Right atrium auricular region (tissue), 2 donors: ENCODE data around the gene HOXA7. TPM values are rescaled to one million over a fixed set of nuclear protein-coding genes. Genes with fewer than 3 reads are reported as not detected.

Experiments used
- DNase-seq: peaks from one replicate; pipeline ENCODE4 v3.0.0-alpha.2; 2019; ENCODE audit warnings: low spot score
- H3K27ac ChIP-seq, 2 donors: fragments of 200-600 bp; sonication (generic); 1 replicate in 1 of 2; 2 replicates in 1 of 2; pipeline ENCODE4 v1.5.1; 2016 to 2019
- H3K27me3 ChIP-seq, 2 donors: fragments of 200-600 bp; sonication (generic); one replicate each; pipeline versions ENCODE4 v1.5.1 to v1.6.0; 2017 to 2019
- H3K36me3 ChIP-seq: fragments of 200-600 bp; sonication (generic); one replicate; pipeline ENCODE4 v1.5.1; 2016
- H3K4me1 ChIP-seq, 2 donors: fragments of 200-600 bp; sonication (generic); one replicate each; pipeline versions ENCODE4 v1.5.1 to v1.6.0; 2017 to 2019
- H3K4me3 ChIP-seq, 2 donors: fragments of 200-600 bp; sonication (generic); 1 replicate in 1 of 2; 2 replicates in 1 of 2; pipeline ENCODE4 v1.5.1; 2017 to 2019; ENCODE audit warnings: mild to moderate bottlenecking in 1 of 2, moderate library complexity in 1 of 2
- H3K9me3 ChIP-seq, 2 donors: fragments of 200-600 bp; sonication (generic); one replicate each; pipeline ENCODE4 v1.5.1; 2019
- total RNA-seq, 2 donors: library from RNA; depleted of rRNA; stranded (reverse); fragments of >200 nt; gene quantifications; one replicate each; pipeline ENCODE4 v1.1.0, GENCODE V29; 2016
- TF ChIP-seq, protein P1 (sequence below), 2 donors: fragments of 200-600 bp; sonication (generic); IDR thresholded peaks; one replicate each; pipeline ENCODE4 v1.5.1; 2019; ENCODE audit warnings: antibody characterized with exemption in 2 of 2

The HOXA7 gene
- total RNA-seq, 2 donors from 2014 or later, result not detected

GRCh38 chr7:27169658-27170425, 13.4 kb upstream of the HOXA7 start:
- H3K27ac ChIP-seq, result no peak overlapping the region
- H3K27me3 ChIP-seq, result peaks cover 88 to 90% of the 10 kb centered on the region in 2 donors
- H3K4me3 ChIP-seq, result no peak overlapping the region
- TF ChIP-seq, protein P1, sequence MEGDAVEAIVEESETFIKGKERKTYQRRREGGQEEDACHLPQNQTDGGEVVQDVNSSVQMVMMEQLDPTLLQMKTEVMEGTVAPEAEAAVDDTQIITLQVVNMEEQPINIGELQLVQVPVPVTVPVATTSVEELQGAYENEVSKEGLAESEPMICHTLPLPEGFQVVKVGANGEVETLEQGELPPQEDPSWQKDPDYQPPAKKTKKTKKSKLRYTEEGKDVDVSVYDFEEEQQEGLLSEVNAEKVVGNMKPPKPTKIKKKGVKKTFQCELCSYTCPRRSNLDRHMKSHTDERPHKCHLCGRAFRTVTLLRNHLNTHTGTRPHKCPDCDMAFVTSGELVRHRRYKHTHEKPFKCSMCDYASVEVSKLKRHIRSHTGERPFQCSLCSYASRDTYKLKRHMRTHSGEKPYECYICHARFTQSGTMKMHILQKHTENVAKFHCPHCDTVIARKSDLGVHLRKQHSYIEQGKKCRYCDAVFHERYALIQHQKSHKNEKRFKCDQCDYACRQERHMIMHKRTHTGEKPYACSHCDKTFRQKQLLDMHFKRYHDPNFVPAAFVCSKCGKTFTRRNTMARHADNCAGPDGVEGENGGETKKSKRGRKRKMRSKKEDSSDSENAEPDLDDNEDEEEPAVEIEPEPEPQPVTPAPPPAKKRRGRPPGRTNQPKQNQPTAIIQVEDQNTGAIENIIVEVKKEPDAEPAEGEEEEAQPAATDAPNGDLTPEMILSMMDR (IDR thresholded peaks at IDR 0.05), result no peak
- no peaks in the 10 kb centered on the region for H3K36me3 ChIP-seq
- no peaks in the 10 kb centered on the region for H3K9me3 ChIP-seq
- peaks cover 0 to 56% of the 10 kb centered on the region in 2 donors for H3K4me1 ChIP-seq
- no peak for DNase-seq

DNA sequence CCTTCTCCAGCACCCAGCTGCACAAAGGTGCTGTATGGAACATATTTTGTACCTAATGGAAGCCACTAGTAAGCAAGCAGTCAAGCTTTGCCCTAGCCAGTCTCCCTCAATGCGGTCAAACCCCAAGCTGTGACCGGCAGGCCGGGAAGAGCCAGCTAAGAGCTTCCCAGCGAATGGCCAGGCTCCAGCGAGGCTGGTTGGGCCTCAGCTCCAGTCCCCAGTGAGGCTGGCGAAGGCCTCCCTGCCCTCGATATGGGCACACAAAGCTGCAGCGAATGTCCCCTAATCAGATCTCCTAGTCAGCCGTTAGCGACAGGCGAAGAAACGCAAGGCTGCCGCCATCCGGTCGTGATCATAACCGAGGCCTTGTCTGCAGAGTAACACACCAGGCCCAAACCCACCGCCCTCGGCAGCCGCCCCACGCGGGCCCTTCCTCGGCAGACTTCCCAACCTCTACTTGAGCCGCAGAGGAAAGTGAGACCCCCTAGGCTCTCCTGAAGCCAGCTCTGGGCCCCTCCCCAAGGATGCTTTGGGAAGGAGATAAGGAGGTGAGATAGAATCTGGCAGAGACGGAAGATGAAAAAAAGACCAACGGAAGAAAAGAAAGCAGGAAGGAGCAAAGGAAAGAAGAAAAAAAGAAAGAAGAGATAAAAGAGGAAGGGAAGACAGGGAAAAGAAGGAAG, 11.9 kb upstream of the HOXA7 start:
- TF ChIP-seq, protein P1 (IDR thresholded peaks at IDR 0.05), result no peak
- no peak overlapping the region for H3K27ac ChIP-seq
- DNase-seq, result no peak
- no peak overlapping the region for H3K4me3 ChIP-seq
- H3K4me1 ChIP-seq, result peaks cover 0 to 51% of the 10 kb centered on the region in 2 donors
- no peaks in the 10 kb centered on the region for H3K9me3 ChIP-seq
- no peaks in the 10 kb centered on the region for H3K36me3 ChIP-seq
- peaks cover 87 to 90% of the 10 kb centered on the region in 2 donors for H3K27me3 ChIP-seq

DNA sequence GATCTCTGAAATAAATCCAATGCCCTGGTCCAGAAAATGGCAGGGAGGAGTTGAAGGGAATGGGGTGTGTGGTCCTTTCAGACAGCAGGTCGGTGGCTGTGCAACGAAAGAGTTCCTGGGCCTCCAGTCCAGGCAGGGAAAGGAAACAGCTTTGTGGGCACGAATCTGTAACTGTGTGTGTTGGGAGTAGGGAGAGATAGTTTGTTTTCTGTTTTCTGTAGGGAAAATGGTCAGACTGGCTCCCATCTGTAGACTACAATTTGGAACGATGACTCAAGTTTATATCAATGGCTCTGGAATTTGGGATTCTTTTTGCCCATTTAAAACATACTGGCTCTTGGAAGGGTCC, 11.4 kb upstream of the HOXA7 start:
- no peak overlapping the region for H3K4me3 ChIP-seq
- H3K27me3 ChIP-seq, result peaks cover 87 to 88% of the 10 kb centered on the region in 2 donors
- H3K4me1 ChIP-seq, result peaks cover 0 to 46% of the 10 kb centered on the region in 2 donors
- TF ChIP-seq, protein P1 (IDR thresholded peaks at IDR 0.05), result no peak
- no peaks in the 10 kb centered on the region for H3K36me3 ChIP-seq
- DNase-seq, result no peak
- H3K9me3 ChIP-seq, result no peaks in the 10 kb centered on the region
- no peak overlapping the region for H3K27ac ChIP-seq

- TF ChIP-seq, protein P1 (IDR thresholded peaks at IDR 0.05), result no peak
- DNase-seq, result no peak
- no peak overlapping the region for H3K4me3 ChIP-seq
- H3K9me3 ChIP-seq, result no peaks in the 10 kb centered on the region
- no peaks in the 10 kb centered on the region for H3K36me3 ChIP-seq
- H3K27me3 ChIP-seq, result peaks cover 77 to 88% of the 10 kb centered on the region in 2 donors
- peaks cover 0 to 41% of the 10 kb centered on the region in 2 donors for H3K4me1 ChIP-seq
- no peak overlapping the region for H3K27ac ChIP-seq
These were observed 10.3 kb upstream of the HOXA7 start for GRCh38 chr7:27166531-27167505.

DNA sequence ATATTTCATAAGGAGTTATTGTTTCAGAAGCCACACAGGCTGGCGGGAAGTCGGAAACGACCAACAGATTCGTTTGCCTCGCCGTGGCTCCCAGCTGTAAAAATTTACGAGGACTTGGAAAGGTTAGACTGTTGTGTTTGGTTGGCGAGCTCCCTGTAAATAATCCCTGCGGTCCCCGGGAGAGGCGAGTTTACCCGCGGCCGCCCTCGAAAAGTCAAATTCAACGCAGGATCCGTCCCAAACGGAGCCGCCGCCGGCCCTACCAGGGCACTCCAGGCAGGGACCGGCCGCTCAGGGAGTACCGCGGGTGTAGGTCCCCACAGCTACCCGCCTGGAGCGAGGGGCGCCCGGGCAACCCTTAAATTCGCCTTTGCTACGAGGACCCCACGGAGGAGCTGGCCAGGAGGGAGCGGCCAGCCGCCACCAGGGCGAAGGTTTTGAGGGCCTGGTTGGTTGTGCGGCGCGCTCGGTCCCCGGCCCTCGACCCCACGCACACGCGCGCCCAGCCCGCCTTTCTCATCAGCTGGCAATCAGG, 9.6 kb upstream of the HOXA7 start:
- H3K27ac ChIP-seq, result no peak overlapping the region
- H3K36me3 ChIP-seq, result no peaks in the 10 kb centered on the region
- H3K9me3 ChIP-seq, result no peaks in the 10 kb centered on the region
- DNase-seq, result no peak
- no peak overlapping the region for H3K4me3 ChIP-seq
- H3K4me1 ChIP-seq, result peaks cover 0 to 48% of the 10 kb centered on the region in 2 donors
- H3K27me3 ChIP-seq, result peaks cover 69 to 88% of the 10 kb centered on the region in 2 donors
- TF ChIP-seq, protein P1 (IDR thresholded peaks at IDR 0.05), result no peak
